Sigmoid colon (tissue), 3 donors: ENCODE results near the gene GSAP.

Source experiments
- CTCF ChIP-seq, 4 experiments: fragments of 450-650 bp in 3 of 4; fragments of 200-600 bp in 1 of 4; IDR thresholded peaks; one replicate each; pipeline ENCODE4 v1.5.1; 2016 to 2019; ENCODE audit warnings: antibody characterized with exemption in 4 of 4, mild to moderate bottlenecking in 3 of 4, moderate library complexity in 2 of 4
- POLR2A ChIP-seq, 2 donors: fragments of 450-650 bp; IDR thresholded peaks; one replicate each; pipeline ENCODE4 v1.6.1; 2016; ENCODE audit warnings: antibody characterized with exemption in 2 of 2, mild to moderate bottlenecking in 2 of 2, moderate library complexity in 2 of 2

- no peak for TF ChIP-seq CTCF (IDR thresholded peaks at IDR 0.05)
- TF ChIP-seq POLR2A (IDR thresholded peaks at IDR 0.05), result no peak
Measured at GRCh38 chr7:77427996-77428603, 12.0 kb upstream of the GSAP start.
